Measurements from ENCODE around the gene RELB. TPM values are rescaled to one million over a fixed set of nuclear protein-coding genes. Genes with fewer than 3 reads are reported as not detected.

RELB gene
- total and polyA plus RNA-seq, 10 of the 15 experiments (the other 5 are each of a cell fraction or from before 2014, with no cell fraction given) = 0.66 to 43.8 (median 12.8) TPM

DNA sequence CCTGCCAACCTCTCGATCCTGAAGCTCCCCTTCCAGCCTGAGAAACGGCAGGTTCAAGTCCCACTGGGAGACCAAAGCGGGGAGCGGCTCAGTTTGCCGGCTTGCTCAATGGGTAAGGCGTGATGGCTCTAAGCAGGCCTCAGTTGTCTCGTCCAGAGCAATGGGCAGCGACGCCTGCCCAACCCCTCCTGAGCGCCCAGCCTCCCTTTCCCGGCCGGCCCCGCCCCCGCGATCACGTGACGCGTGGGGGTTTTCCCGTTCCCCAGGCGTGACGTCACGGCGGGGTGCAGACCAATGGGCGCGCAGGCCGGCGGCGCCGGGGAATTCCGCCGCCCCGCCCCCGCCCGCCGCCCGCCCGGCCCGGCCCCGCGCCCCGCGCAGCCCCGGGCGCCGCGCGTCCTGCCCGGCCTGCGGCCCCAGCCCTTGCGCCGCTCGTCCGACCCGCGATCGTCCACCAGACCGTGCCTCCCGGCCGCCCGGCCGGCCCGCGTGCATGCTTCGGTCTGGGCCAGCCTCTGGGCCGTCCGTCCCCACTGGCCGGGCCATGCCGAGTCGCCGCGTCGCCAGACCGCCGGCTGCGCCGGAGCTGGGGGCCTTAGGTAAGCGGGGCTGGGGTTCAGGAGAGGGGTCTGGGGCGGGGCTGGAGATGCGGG, at the start of gene RELB (continued):
- TF ChIP-seq, protein P1, sequence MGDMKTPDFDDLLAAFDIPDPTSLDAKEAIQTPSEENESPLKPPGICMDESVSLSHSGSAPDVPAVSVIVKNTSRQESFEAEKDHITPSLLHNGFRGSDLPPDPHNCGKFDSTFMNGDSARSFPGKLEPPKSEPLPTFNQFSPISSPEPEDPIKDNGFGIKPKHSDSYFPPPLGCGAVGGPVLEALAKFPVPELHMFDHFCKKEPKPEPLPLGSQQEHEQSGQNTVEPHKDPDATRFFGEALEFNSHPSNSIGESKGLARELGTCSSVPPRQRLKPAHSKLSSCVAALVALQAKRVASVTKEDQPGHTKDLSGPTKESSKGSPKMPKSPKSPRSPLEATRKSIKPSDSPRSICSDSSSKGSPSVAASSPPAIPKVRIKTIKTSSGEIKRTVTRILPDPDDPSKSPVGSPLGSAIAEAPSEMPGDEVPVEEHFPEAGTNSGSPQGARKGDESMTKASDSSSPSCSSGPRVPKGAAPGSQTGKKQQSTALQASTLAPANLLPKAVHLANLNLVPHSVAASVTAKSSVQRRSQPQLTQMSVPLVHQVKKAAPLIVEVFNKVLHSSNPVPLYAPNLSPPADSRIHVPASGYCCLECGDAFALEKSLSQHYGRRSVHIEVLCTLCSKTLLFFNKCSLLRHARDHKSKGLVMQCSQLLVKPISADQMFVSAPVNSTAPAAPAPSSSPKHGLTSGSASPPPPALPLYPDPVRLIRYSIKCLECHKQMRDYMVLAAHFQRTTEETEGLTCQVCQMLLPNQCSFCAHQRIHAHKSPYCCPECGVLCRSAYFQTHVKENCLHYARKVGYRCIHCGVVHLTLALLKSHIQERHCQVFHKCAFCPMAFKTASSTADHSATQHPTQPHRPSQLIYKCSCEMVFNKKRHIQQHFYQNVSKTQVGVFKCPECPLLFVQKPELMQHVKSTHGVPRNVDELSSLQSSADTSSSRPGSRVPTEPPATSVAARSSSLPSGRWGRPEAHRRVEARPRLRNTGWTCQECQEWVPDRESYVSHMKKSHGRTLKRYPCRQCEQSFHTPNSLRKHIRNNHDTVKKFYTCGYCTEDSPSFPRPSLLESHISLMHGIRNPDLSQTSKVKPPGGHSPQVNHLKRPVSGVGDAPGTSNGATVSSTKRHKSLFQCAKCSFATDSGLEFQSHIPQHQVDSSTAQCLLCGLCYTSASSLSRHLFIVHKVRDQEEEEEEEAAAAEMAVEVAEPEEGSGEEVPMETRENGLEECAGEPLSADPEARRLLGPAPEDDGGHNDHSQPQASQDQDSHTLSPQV (IDR thresholded peaks at IDR 0.05) = no peak
- TF ChIP-seq, protein P2, sequence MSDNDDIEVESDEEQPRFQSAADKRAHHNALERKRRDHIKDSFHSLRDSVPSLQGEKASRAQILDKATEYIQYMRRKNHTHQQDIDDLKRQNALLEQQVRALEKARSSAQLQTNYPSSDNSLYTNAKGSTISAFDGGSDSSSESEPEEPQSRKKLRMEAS (IDR thresholded peaks at IDR 0.05; ENCODE audit: low read depth, low read length) = peak; percentile 85
- TF ChIP-seq ATF7 (IDR thresholded peaks at IDR 0.05; ENCODE audit: low read depth) (no peak), ASH2L (IDR thresholded peaks at IDR 0.05; ENCODE audit: borderline replicate concordance, low read depth) (no peak)

DNA sequence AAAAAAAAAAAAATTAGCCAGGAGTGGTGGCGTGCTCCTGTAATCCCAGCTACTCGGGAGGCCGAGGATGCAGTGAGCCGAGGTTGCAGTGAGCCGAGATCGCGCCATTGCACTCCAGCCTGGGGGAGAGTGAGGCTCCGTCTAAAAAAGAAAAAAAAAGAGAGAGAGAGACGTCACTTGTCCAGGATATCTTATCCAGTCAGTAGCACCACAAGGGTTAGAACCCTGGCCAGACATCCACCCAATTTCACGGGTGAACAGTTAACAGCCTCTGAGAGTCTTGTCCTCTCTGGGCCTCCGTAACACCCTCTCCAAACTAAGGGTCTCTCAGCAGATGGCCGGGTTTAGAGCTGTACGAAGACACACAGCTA, 47.0 kb upstream of the RELB start:
- RAD21 ChIA-PET (ENCODE audit: unreplicated experiment) = interaction anchor here (1.0 kb wide), 1 partner anchor 85 kb away, joined by 3 read pairs; the partner anchor contains the start of gene CLASRP
- Histone ChIP-seq H3K79me2 (ENCODE audit: control insufficient read depth, insufficient read depth, low read length) (peaks cover 50% of the 10 kb centered on the region), H2AFZ (ENCODE audit: control insufficient read depth, low read depth, low read length) (peak overlapping the region; percentile 100), H3K27ac (ENCODE audit: control insufficient read depth, insufficient read depth) (peak overlapping the region; percentile 100), H4K20me1 (ENCODE audit: control insufficient read depth, insufficient read depth) (no peaks in the 10 kb centered on the region), H3K9me3 (replicated peaks; ENCODE audit: control insufficient read depth, insufficient read depth, low read length) (no peaks in the 10 kb centered on the region), H3K36me3 (ENCODE audit: control insufficient read depth in 2 of 2, insufficient read depth in 2 of 2, low read length in 1 of 2) (no peaks in the 10 kb centered on the region), H3K27me3 (replicated peaks in 1 of 2; ENCODE audit: control insufficient read depth in 2 of 2, insufficient read depth in 2 of 2, low read length in 1 of 2) (no peaks in the 10 kb centered on the region), H3K4me3 (peak overlapping the region; percentile 77), H3K9ac (ENCODE audit: control insufficient read depth, insufficient read depth, low read length) (peak overlapping the region; percentile 100), H3K4me2 (ENCODE audit: control insufficient read depth, insufficient read depth) (peak overlapping the region; percentile 96), H3K4me1 (ENCODE audit: control insufficient read depth, insufficient read depth, low read length) (peaks cover 10% of the 10 kb centered on the region)
- SMC1A ChIA-PET (ENCODE audit: uncharacterized antibody, unreplicated experiment) = interaction anchor here (0.6 to 1.4 kb wide), 6 partner anchors 30 to 265 kb away, joined by 3 to 7 read pairs (median 4); partner anchors contain the start of genes APOE and CLASRP
- peak; percentile 15 for ATAC-seq
- DNase-seq (ENCODE audit: low read depth, low spot score) = no peak
- POLR2A ChIA-PET = interaction anchor here (0.8 to 1.6 kb wide), 8 partner anchors 10 to 224 kb away, joined by 3 to 7 read pairs (median 4); partner anchors contain the start of genes BLOC1S3, TOMM40 and TRAPPC6A
- intact Hi-C loops (cut with micrococcal nuclease; ENCODE audit: unreplicated experiment) (no loop called here), in situ Hi-C loops (cut with MboI) (loop anchor here (10.0 kb wide), 1 partner anchor 49 kb away; the partner anchor contains the start of gene APOE)
- BruUV-seq (replicated peaks) = no TSS peak
- CTCF ChIA-PET = interaction anchor here (0.7 to 3.5 kb wide), 6 partner anchors 35 to 384 kb away, joined by 3 to 12 read pairs (median 4); no protein-coding TSS in a partner anchor
- TF ChIP-seq BMI1 (IDR thresholded peaks at IDR 0.05; ENCODE audit: borderline replicate concordance) = no peak
- 0 out of 2 replicates have a peak, but pooled peaks have one; percentile 37 for TF ChIP-seq PAX5 (IDR thresholded peaks at IDR 0.05; ENCODE audit: borderline replicate concordance, low read depth, low read length)
- no peak for TF ChIP-seq PML (IDR thresholded peaks at IDR 0.05; ENCODE audit: low read length)
- TF ChIP-seq, protein P3, sequence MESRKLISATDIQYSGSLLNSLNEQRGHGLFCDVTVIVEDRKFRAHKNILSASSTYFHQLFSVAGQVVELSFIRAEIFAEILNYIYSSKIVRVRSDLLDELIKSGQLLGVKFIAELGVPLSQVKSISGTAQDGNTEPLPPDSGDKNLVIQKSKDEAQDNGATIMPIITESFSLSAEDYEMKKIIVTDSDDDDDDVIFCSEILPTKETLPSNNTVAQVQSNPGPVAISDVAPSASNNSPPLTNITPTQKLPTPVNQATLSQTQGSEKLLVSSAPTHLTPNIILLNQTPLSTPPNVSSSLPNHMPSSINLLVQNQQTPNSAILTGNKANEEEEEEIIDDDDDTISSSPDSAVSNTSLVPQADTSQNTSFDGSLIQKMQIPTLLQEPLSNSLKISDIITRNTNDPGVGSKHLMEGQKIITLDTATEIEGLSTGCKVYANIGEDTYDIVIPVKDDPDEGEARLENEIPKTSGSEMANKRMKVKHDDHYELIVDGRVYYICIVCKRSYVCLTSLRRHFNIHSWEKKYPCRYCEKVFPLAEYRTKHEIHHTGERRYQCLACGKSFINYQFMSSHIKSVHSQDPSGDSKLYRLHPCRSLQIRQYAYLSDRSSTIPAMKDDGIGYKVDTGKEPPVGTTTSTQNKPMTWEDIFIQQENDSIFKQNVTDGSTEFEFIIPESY (IDR thresholded peaks at IDR 0.05) = no peak
- FAIRE-seq = no peak
- 3% methylated on average over 6 of the region's 13 CpGs for WGBS (ENCODE audit: insufficient coverage, insufficient replicate concordance, low lambda C conversion rate, missing lambda C conversion rate)
